NCI-H1092 treated with DMSO at 0.1 percent for 48 hours (cell line): Measurements from ENCODE around the gene SAMSN1.
"Not testable (repeated sequence)": the region's sequence is repeated elsewhere in the genome, so short reads cannot be mapped to it uniquely, and the experiment has no call there.

ENCODE experiments used
- DNase-seq: peaks from one replicate; lab custom pipeline; 2025; lab: John Stamatoyannopoulos, UW

Gene SAMSN1

DNA sequence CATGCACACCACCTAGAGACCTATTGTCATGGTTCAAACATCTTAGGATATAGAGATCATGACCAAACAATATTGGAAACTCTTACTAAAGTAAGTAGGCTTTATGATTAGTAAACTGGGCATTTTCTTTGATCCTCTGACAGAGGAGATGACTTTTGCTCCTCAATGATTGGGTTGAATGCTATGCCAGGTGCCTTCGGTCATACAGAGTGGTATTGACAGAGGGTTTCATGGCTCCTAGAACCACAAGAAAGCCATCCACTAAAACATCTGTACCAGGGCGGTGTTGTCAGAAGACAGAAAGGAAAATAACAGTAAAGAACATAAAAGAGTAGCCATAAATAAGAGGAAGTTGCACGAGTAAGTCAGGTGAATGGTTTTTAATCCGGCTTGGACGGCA is 20.8 kb upstream of the SAMSN1 start:
- DNase-seq: no peak

DNA sequence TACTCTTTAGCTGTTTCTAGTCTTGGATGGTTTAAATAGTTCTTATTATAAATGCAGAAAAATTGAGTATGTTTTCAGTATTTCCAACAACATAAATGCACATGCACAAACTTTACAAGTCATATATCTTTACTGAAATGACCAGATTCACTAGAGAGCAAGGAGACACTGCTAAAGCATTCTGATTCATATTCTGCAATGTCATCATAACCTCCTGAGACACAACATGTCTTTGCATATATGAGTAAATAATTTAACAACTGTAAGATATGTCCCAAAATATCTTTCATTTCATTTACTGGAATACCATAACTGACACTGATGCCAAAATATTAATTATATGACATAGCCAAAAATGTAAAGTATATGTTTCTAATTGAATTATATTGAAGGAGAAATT is 16.8 kb upstream of the SAMSN1 start:
- no peak for DNase-seq

DNA sequence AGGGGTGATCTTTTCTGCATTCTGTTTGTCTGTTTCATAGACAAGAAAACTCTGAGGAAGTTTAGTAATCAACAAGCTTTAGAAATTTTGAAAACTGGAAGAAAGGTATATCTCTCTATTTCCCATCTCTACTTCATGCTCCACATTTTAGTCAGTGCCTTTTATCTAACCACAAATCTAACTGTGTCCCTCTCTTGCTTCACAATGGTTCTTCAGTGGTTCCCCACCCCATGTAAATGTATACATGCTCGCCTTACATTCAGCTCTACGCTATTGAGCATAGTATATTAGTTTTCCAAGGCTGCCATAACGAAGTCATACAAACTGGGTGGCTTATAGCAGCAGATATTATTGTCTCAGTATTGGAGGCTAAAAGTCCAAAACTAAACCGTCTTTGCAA is 14.4 kb upstream of the SAMSN1 start:
- DNase-seq: no peak

DNA sequence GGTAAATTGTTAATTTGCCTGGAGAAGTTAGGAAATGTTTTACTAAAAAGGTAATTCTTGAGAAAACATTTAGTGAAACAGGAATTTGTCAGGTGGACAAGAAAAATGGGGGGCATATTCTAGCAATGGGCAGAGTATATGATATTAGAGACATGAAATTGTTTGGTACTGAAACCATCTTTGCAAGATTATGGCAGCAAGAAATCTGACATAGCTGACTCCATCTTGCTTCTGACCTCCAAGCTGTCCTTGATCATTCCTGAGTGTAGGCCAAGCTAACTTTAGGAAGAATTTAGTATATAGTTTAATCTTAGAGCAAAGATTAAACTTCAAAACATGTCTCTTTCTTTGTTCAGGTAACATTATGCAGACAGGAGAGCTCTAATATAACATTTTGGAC is 14.0 kb upstream of the SAMSN1 start:
- no peak for DNase-seq

DNA sequence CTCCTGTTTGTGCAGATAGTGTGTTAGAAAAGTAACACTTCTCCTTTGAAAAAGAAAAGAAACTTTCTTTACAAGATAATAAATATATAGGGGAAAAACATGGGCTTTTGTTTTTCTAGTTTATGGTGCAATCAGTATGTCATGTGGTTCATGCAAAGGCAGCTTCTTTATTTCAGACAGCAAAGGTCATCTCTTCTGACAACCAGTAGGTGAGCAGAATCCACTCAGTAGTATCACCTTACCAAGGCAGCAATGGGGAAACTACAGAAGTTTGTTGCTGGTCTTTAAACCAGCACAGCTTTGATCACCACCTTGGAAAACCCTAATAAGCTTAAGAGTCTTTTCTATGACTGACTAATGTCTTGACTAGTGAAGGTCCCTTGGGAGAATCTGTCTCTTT is 13.0 kb upstream of the SAMSN1 start:
- DNase-seq: no peak

DNA sequence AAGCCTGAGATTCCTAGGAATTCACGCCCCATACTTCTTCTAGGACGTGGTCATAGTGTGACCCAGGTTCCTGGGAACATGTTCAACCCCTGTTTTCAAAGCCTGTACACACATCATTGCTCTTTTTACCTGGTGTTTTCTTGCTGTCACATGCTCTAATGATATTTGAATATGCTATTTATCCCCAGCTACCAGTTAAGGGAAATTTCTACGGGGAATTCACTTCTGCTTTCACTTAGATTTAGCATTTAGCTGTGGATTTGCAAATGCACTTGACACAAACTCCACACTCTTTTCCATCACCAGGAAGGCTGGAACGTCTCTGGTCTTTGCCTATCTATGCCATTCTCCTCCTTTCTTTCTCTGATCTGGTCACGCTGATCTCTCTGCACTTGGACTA is 11.3 kb upstream of the SAMSN1 start:
- DNase-seq: no peak

DNA sequence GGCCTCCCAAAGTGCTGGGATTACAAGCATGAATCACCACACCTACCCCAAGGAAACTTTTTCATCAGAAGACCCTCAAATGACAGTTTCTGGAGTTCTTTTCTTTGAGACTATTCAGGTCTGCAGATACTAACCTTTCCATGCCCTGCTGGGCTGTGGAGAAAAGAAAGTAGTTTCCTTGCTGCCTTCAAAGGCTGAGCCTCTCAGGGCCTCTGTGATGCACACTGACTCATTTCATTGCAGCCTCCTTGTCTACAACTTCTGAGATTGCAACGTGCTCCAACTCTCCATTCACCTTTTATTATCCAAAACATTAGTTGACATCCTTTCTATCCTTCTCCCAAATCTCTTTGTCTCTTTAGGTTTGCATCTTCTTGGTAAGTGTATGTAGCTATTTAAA is 8.8 kb upstream of the SAMSN1 start:
- DNase-seq: no peak

DNA sequence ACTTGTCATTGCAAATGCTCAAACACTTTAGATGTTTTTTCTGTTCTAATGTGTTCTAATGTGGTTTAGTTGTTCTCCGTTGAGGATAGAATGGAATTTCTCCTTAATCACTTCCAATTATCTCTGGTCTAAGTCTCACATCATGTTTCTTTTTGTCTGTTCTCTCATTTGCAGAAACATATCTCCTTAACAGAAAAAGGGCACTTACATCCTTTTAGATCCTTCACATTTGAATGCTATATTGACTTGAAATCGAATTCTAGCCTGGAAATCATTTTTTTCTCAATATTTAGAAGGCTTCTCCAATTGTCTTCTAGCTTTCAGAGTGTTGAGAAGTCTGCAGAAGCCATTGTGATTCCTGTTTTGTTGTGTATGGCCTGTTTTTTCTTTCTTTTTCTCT is 7.3 kb upstream of the SAMSN1 start:
- DNase-seq: no peak

DNA sequence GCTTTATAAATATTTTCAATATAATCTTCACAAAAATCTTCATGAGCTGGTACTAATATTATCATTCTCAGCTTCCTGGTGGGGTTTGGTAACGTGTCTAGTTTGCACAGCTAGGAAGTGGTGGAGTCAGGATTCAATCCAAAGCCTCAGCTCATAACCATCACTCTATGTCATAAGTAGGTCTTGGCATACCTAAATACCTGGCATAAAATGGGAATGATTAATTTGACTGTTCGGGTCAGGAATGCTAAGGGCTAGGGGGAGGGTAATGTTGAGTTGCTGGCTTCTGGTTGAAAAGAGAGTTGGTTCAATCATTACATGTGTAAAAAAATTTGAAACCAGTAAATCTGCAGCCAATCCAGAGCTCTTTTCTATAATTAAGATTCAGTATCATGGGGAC is 5.6 kb upstream of the SAMSN1 start:
- no peak for DNase-seq

DNA sequence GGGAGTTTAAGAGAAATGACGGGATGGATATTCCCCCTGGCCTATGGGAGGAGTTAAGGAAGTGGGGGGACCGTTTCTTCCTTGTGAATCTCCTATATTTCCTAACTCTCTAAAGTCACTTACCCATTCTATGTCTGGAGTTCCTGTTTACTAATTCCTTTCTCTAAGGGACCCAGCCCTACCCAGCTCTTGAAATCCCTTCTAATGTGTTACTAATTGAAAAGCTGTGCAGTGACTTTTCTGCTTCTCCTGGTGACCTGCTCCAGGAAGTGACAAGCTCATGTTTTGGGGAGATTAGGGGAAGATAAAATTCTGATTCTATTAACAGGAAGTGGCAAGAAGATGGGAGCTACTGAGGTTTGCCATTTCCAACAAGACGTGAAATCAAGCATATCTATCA is 4.0 kb upstream of the SAMSN1 start:
- no peak for DNase-seq

DNA sequence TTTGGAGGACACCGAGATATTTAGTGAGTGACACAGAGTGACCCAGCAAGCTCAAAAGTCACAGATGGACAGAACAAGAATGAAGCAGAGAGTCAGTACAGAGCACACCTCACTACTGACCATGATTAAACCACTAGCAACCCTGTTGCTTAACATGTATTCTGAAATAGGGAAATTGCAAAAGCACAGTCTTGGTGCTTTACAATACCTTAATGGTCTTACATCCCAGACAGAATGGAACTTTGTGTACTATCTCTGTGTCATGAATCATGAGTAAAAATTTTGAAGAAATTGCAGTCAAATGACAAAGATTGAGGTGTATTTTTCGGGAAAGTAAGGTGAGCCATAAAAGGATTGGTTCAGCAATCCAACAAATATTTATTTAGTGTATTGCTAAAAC is 2.7 kb upstream of the SAMSN1 start:
- DNase-seq: no peak

DNA sequence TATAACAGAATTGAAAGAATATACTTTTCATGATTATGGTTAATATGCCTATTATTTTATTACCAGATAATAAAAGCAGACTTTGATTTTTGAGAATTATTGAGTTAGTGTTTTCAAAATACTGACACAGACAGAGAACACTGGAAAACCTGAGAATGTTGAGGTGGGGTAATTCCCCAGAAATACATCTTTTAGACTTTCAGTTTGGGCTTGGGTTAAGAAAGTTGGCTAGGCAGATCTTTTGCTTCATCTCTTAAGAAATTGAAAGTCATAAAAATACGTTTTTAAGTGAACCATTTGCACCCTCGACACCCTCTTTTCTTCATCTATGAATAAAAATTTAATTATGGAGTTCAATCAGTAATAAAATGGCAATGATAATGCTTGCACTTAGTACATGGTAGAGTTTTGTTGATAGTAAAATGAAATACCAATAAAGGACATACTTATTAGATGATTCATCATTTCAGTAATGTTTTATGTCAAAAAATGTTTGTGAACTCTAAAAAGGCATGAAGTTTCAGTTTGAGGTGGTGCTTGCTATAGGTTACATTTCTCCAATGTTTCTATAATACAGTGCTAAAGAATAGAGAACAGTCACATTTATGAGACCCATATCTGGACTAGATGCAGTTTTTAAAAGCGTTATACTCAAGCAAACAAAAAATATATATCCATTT is 1.9 kb upstream of the SAMSN1 start:
- no peak for DNase-seq

DNA sequence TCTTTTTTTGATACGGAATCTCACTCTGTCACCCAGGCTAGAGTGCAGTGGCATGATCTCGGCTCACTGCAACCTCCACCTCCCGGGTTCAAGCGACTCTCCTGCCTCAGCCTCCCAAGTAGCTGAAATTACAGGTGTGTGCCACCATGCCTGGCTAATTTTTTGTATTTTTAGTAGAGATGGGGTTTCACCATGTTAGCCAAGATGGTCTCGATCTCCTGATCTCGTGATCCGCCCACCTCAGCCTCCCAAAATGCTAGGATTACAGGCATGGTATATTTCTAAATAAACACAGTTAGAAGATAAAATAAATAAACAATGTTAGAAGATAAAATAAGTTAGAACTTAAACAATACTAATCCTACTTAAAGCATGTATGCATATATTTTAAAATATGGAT is 604 bp upstream of the SAMSN1 start:
- DNase-seq: not testable (repeated sequence)

DNA sequence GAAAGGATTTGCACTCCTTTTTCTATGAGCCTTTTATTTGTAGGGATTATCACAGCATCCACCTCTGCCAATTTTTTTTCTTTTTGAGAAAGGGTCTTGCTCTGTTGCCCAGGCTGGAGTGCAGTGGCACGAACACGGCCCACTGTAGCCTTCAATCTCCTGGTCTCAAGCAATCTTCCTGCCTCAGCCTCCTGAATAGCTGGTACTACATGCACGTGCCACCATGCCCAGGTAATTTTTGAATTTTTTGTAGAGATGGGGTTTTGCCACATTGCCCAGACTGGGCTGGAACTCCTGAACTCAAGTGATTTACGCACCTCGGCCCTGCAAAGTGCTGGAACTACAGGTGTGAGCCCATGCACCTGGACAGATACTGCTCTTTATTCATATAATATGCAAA is 2.1 kb downstream of the SAMSN1 start:
- DNase-seq: no peak

DNA sequence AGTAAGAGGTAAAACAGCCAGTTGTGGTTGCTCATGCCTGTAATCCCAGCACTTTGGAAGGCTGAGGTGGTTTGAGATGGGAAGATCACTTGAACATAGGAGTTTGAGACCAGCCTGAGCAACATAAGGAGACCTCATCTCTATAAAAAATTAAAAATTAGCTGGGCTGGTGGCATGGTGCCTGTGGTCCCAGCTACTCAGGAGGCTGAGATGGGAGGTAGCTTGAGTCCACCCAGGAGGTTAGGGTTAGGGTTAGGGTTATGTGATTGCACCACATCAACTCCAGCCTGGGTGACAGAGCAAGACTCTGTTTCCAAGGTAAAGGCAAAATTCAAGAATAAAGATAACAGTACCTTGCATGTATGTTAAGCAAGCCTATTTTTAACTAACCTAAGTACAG is 3.5 kb downstream of the SAMSN1 start:
- DNase-seq: no peak

DNA sequence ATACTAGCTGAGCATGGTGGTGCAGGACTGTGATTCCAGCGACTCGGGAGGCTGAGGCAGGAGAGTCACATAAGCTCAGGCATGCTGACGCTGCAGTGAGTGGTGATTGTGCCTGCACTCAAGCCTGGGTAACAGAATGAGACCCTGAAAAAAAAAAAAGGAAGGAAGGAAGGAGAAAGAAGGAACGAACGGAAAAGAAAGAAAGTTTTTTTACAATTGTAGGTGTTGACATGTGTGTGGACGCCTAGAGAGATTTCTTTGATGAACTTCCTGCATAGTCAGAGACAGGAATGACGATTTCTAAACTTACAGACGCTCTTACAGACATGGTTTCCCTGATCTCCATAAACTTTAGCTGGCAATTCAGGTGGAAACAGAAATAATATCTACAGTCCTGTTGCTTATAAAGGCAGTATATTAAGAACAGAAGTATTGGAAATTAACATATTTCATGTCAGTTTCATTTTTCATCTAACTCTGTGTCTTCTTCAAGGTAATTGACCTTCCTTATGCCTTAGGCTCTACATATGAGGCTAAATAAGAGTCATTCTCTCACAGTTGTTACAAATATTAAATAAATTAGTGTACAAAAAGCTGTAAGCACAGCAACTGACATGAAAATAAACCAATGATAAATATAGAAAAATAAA is 4.1 kb downstream of the SAMSN1 start:
- DNase-seq: no peak

DNA sequence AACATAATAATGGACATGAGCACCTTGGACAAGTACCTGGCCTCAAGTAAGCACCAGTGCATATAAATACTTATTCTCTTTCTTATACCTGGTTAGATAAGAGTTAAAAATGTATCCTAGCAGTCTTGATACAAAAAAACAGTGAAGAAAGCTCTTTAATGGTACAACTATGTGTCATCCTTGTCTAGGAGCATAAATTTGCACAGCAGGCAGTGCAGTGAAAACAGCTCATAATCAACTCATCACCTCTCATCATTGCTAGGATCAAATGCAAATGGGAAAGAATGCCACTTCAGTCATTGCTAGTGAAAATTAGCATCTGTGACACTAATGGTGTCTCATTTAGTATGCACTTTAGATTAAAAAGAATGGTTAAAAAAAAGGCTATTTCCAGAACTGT is 7.6 kb downstream of the SAMSN1 start:
- no peak for DNase-seq

DNA sequence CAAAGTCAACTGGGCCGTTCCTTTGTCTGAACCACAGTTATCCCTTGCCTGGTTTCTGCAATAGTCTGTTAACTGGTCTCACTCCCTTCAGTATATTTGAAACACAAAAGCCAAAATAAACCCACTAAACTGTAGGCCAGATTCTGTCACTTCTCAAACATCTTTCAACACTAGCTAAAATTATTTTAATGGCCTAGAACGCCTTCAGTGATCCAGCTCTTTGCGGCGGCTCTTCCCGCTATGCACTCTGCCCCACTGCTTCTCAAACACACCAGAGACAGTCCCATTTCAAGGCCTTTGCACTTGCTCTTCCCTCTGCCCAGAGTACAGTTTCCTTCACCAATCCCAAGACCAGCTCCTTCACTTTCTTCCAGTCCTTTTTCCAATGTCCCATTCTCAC is 9.2 kb downstream of the SAMSN1 start:
- DNase-seq: no peak

DNA sequence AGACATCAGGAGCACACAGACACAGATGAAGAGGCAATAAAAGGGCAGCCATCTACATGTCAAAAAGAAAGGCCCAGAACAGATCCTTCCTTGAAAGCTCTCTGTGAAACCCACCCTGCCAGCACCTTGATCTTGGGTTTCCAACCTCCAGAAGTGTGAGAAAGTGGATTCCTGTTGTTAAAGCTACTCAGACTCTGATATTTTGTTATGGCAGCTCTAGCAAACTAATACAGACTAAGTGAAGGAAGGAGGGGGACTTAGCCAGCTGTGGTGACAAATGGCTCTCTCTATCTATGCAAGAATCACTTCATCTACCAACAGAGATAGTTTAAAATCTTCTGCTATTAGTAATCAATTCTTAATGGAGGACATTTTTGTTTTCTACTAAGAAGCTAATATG is 10.4 kb downstream of the SAMSN1 start:
- DNase-seq: no peak

DNA sequence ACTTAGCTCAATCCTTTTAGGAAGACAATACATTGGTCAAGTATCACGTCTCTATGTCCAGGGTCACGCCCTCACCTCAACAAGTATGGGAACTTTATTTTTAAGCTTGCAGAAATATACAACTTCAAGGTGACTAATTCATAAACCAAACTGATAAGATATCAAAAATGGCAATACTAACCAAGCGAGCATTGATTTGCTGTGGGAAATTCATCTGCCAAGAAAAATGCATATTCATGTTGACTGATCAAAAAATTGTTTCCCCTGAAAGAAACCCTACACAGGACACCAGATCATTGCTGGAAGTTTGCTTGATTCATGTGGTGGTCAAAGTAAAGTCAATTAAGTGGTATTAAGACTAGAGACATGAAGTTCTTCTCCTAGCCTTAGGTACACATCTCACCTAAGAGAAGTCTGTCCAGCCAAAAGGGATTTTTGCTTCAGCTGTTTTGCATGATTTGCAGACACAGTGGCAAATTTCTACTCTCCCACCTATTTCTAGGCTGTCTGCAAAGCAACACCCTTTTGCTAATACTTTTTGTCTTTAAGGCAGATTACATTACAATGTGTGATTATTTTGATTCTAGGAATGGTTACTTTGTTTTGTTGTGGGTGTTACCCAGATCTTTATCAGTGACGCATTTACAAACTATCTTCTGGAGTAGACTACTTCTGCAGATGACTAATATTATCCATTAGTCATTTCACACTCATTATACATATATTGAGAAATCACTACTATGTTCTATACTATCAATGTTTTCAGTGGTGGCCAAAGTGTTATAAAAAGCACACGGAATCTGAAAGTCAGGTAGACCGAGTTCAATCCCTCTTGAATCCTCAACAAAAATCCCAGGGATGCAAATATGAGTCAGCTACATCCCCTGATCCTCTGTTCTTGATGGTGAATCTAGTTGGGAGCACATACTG is 12.4 kb downstream of the SAMSN1 start:
- DNase-seq: no peak

DNA sequence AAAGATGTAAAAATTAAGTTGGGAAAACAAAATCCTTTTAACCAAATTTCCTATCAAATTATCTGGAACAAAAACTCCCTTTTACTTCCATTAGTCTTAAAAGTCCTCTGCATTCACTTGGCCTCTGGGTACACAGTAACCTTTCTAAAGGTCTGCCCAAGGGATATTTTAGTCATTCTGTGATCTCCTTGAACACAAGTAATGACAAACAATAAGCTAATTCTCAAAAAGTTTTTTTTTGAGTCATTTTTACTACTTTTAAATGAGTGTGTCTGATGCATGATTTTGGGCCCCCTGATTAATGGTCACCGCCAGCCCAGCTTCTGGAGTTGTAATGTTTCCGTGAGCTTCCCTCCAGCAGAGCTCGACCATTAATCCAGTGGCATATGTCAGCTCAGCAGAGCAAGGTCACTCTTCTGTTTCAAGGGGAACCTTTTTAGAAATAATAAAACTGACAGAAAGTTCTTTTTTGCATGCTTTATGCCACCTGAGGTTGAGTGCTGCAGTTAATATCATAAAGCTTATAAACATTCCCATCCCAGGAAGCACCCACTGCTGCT is 14.3 kb downstream of the SAMSN1 start:
- DNase-seq: no peak

DNA sequence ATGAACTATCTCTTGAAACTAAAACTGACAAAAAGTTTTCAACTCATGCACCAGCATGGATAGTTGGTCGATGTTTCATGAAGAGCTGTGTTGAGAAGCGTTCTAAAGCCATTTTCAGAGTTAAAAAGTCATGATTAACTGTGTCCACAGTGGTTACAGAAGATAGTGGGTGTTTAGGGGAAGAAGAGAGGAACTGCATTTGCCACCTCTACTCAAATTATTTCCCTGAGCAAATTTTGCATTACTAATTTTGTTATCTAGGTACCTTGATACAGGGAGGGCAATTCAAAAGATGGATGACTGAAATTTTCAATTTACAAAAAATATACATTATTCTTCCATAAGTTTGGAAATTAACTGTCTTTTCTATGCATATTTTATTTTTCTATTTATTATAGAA is 15.5 kb downstream of the SAMSN1 start:
- DNase-seq: no peak

DNA sequence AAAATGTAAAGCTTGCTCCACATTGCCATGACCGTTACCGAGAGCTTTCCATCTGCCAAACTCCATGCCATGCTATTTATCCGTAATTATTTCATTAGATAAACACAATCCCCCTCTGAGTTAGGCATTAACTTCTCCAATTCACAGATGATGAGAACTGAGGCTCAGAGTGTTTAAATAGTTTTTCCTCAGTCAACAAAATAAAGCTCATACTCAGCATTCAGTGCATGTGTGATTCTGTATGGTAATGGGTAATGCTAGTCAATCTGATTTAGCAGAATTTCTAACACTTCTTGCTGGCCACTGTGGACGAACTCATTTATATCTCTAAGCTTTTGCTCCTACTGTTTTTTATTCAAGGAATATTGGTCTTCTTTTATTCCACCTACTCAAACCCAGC is 17.3 kb downstream of the SAMSN1 start:
- no peak for DNase-seq
